DOHH2 (cell line): ENCODE measurements around the gene SEPTIN11.
"Not testable (repeated sequence)": the region's sequence is repeated elsewhere in the genome, so short reads cannot be mapped to it uniquely, and the experiment has no call there.

ENCODE experiments used
- H3F3A ChIP-seq: fragments of 200-600 bp; sonication (generic), shearing (Covaris generic); 2 replicates; pipeline ENCODE4 v1.6.0; 2016; ENCODE audit warnings: antibody characterized with exemption, mild to moderate bottlenecking; ENCODE audit not compliant: control insufficient read depth, insufficient read depth
- H3K27ac ChIP-seq: fragments of 200-600 bp; sonication (generic); 2 replicates; pipeline ENCODE4 v1.5.1; 2014; ENCODE audit warnings: low read depth, mild to moderate bottlenecking, low read length, moderate library complexity
- H3K27me3 ChIP-seq: fragments of 200-600 bp; sonication (generic); 2 replicates; pipeline ENCODE4 v1.6.1; 2014; ENCODE audit warnings: mild to moderate bottlenecking, low read length, mixed read lengths; ENCODE audit not compliant: control insufficient read depth
- H3K36me3 ChIP-seq: fragments of 200-600 bp; sonication (generic); 2 replicates; pipeline ENCODE4 v1.6.1; 2014; ENCODE audit warnings: mild to moderate bottlenecking, low read length, moderate library complexity, mixed read lengths; ENCODE audit not compliant: control insufficient read depth
- H3K4me1 ChIP-seq: fragments of 200-600 bp; sonication (generic); 2 replicates; pipeline ENCODE4 v1.6.1; 2014; ENCODE audit warnings: mild to moderate bottlenecking, low read length, mixed read lengths; ENCODE audit not compliant: control insufficient read depth
- H3K4me2 ChIP-seq: fragments of 200-600 bp; sonication (generic); 2 replicates; pipeline ENCODE4 v1.6.0; 2014; ENCODE audit warnings: mild to moderate bottlenecking, low read length, moderate library complexity
- H3K4me3 ChIP-seq: fragments of 200-600 bp; sonication (generic); 2 replicates; pipeline ENCODE4 v1.5.1; 2014; ENCODE audit warnings: mild to moderate bottlenecking, low read length, mixed read lengths
- H3K79me2 ChIP-seq: fragments of 200-600 bp; sonication (generic); 2 replicates; pipeline ENCODE4 v1.6.1; 2014; ENCODE audit warnings: mild to moderate bottlenecking, low read length, mixed read lengths; ENCODE audit not compliant: control insufficient read depth
- H3K9me2 ChIP-seq: fragments of 200-600 bp; sonication (generic); replicated peaks from 2 replicates; pipeline ENCODE4 v1.6.1; 2014; ENCODE audit warnings: mild to moderate bottlenecking, low read length, mixed read lengths; ENCODE audit not compliant: control insufficient read depth
- H3K9me3 ChIP-seq: fragments of 200-600 bp; sonication (generic); 2 replicates; pipeline ENCODE4 v1.6.1; 2014; ENCODE audit warnings: antibody characterized with exemption, low read length, mixed read lengths; ENCODE audit not compliant: control insufficient read depth, insufficient read depth
- H4K20me1 ChIP-seq: fragments of 200-600 bp; sonication (generic); 2 replicates; pipeline ENCODE4 v1.6.0; 2014; ENCODE audit warnings: low read depth, mild to moderate bottlenecking, antibody characterized with exemption, low read length, moderate library complexity; ENCODE audit not compliant: control insufficient read depth, insufficient read depth
- EZH2phosphoT487 ChIP-seq: fragments of 200-600 bp; sonication (generic); IDR thresholded peaks from 2 replicates; pipeline ENCODE4 v1.6.1; 2017; ENCODE audit warnings: borderline replicate concordance, mild to moderate bottlenecking, antibody characterized with exemption, low read length, moderate library complexity, mixed read lengths
- TF ChIP-seq, protein P1 (sequence below): fragments of 200-600 bp; sonication (generic); IDR thresholded peaks from one replicate; pipeline ENCODE4 v1.5.1; 2014; ENCODE audit warnings: antibody characterized with exemption, mild to moderate bottlenecking, low read depth, low read length; ENCODE audit not compliant: poor library complexity, severe bottlenecking

Gene SEPTIN11

DNA sequence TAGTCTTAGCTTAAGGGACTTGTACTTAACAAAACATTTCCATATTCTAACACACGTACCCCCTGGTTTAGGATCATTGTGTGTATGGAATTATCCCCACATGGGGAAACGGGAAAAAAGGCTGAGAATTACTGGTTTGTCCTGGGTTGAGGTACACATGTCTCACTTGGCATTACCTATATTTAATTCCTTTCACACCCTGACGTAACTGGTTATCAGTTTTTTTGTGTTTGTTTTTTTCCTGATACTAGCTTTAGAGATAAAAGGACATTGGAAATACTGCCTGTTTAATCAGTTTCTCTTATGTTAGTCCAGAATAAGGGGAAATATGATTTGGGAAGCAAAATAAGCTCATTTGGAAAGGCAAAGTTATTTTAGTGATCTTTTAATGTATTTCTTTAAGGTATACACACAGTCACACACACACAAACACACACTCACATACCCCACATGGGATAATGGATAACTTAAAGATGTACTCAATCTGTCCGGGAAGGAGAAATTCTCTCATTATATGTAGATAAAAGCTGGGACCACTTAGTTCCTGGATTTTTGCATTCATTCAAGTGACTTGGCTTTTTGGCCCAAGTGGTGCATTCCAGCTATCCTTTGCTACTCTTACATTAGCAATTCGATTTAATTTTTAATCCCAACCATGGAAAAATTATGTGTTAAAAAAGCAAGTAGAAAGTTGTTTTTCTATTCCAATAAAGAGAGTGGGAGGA, 13.0 kb downstream of the SEPTIN11 start:
- Histone ChIP-seq H3K27me3 (no peaks in the 10 kb centered on the region), H3K9me2 (no peaks in the 10 kb centered on the region), H3F3A (no peaks in the 10 kb centered on the region), H3K4me1 (peaks cover 7% of the 10 kb centered on the region), H3K4me3 (no peak overlapping the region), H3K4me2 (no peak overlapping the region), H4K20me1 (no peaks in the 10 kb centered on the region), H3K27ac (no peak overlapping the region), H3K79me2 (peaks cover 57% of the 10 kb centered on the region), H3K36me3 (0 out of 2 replicates have a peak, but pooled peaks cover 3% of the 10 kb centered on the region), H3K9me3 (no peaks in the 10 kb centered on the region)
- no peak for TF ChIP-seq EZH2phosphoT487
- TF ChIP-seq, protein P1, sequence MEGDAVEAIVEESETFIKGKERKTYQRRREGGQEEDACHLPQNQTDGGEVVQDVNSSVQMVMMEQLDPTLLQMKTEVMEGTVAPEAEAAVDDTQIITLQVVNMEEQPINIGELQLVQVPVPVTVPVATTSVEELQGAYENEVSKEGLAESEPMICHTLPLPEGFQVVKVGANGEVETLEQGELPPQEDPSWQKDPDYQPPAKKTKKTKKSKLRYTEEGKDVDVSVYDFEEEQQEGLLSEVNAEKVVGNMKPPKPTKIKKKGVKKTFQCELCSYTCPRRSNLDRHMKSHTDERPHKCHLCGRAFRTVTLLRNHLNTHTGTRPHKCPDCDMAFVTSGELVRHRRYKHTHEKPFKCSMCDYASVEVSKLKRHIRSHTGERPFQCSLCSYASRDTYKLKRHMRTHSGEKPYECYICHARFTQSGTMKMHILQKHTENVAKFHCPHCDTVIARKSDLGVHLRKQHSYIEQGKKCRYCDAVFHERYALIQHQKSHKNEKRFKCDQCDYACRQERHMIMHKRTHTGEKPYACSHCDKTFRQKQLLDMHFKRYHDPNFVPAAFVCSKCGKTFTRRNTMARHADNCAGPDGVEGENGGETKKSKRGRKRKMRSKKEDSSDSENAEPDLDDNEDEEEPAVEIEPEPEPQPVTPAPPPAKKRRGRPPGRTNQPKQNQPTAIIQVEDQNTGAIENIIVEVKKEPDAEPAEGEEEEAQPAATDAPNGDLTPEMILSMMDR = no peak

DNA sequence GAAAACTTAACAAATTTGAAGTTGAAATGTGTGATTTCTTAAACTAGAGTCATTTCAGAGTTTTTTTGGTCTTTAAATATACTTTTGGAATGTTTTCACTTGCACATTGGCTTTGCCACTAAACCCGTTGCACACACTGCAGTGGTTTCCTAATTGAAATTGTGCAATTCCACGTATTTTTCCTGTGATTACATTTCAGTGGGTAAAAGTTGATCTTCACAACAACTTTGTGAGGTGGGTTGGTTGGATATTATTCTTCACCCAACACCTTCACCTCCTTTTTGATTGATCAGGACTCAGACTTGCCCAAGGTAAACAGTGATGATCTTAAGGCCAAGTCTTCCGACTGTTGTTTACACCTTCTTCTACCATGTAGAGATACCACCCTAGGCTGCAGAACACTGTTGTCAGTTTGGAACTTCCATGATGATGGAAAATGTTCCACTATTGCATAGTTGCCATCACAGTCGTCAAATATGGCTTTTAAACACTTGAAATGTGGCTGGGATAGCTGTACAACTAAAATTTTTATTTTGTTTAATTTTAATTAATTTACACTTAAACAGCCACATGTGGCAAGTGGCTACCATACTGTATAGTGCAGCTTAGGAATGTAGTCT, 13.7 kb downstream of the SEPTIN11 start:
- TF ChIP-seq, protein P1 = no peak
- no peak for TF ChIP-seq EZH2phosphoT487
- Histone ChIP-seq H3K79me2 (peaks cover 54% of the 10 kb centered on the region), H3K27me3 (no peaks in the 10 kb centered on the region), H3K4me3 (no peak overlapping the region), H3K27ac (no peak overlapping the region), H4K20me1 (no peaks in the 10 kb centered on the region), H3F3A (no peaks in the 10 kb centered on the region), H3K9me3 (no peaks in the 10 kb centered on the region), H3K36me3 (0 out of 2 replicates have a peak, but pooled peaks cover 3% of the 10 kb centered on the region), H3K4me1 (peaks cover 7% of the 10 kb centered on the region), H3K4me2 (no peak overlapping the region), H3K9me2 (no peaks in the 10 kb centered on the region)

DNA sequence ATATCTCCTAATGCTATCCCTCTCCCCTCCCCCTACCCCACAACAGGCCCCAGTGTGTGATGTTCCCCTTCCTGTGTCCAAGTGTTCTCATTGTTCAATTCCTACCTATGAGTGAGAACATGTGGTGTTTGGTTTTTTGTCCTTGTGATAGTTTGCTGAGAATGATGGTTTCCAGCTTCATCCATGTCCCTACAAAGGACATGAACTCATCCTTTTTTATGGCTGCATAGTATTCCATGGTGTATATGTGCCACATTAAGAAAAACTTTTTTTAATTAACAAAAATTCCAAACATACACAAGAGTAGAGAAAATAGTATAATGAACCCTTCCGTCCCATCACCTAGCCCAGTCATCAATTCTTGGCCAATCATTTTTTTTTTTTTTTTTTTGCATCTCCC, 14.4 kb downstream of the SEPTIN11 start:
- not testable (repeated sequence) for H3K4me3 ChIP-seq, H3K27me3 ChIP-seq, H3K9me3 ChIP-seq, H3K36me3 ChIP-seq, H3K4me2 ChIP-seq, H3K9me2 ChIP-seq, H3F3A ChIP-seq, H3K27ac ChIP-seq, H4K20me1 ChIP-seq, H3K4me1 ChIP-seq
- H3K79me2 ChIP-seq = peaks cover 54% of the 10 kb centered on the region

DNA sequence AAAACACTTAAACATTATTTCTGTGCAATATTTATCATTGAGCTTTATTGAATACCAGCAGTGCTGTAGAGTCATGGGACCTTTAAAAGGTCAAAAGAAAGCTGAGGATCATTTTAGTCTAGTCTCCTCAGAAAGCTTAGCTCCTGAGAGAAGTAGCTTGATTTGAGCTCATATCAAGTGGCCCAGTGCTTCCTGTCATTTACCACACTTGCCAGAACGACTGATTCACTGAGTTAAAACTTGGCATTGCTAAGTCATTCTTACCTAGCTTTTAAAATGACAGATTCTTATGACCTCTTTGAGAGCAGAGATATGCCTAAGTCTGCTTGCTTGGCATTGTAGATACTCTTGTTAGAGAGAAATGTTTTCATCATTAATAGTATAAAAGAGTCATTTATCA, 15.2 kb downstream of the SEPTIN11 start:
- peaks cover 56% of the 10 kb centered on the region for H3K79me2 ChIP-seq
- no peaks in the 10 kb centered on the region for H3F3A ChIP-seq
- H3K36me3 ChIP-seq = 0 out of 2 replicates have a peak, but pooled peaks cover 3% of the 10 kb centered on the region
- no peak overlapping the region for H3K4me2 ChIP-seq
- no peak overlapping the region for H3K27ac ChIP-seq
- H4K20me1 ChIP-seq = no peaks in the 10 kb centered on the region
- no peaks in the 10 kb centered on the region for H3K9me2 ChIP-seq
- peaks cover 7% of the 10 kb centered on the region for H3K4me1 ChIP-seq
- H3K9me3 ChIP-seq = no peaks in the 10 kb centered on the region
- TF ChIP-seq, protein P1 = no peak
- no peak for TF ChIP-seq EZH2phosphoT487
- H3K27me3 ChIP-seq = no peaks in the 10 kb centered on the region
- no peak overlapping the region for H3K4me3 ChIP-seq
